GM19193 (cell line): ENCODE results near the gene PMPCB.

ENCODE experiments used
- POLR2A ChIP-seq: IDR thresholded peaks from 4 replicates; pipeline ENCODE4 v1.6.1; 2011; ENCODE audit not compliant: insufficient read depth, insufficient read length; ENCODE audit errors: extremely low read depth

PMPCB gene

GRCh38 chr7:103296901-103297836 is at the start of gene PMPCB:
TSS of gene PMPCB (plus strand) at chr7:103297435. CDS start at chr7:103297460, 25 bp downstream.
- peak; percentile 85 for TF ChIP-seq POLR2A

GRCh38 chr7:103292122-103292521 is 5.1 kb upstream of the PMPCB start:
- TF ChIP-seq POLR2A = no peak

GRCh38 chr7:103293526-103293925 is 3.7 kb upstream of the PMPCB start:
- no peak for TF ChIP-seq POLR2A

- TF ChIP-seq POLR2A = no peak
Measured at GRCh38 chr7:103297837-103298179, 573 bp downstream of the PMPCB start.

GRCh38 chr7:103299660-103300059 is 2.4 kb downstream of the PMPCB start:
- TF ChIP-seq POLR2A = no peak

- TF ChIP-seq POLR2A = no peak
Measured at GRCh38 chr7:103301441-103301840, 4.2 kb downstream of the PMPCB start.

- no peak for TF ChIP-seq POLR2A
Measured at GRCh38 chr7:103307503-103308231, 10.4 kb downstream of the PMPCB start.

- no peak for TF ChIP-seq POLR2A
Measured at GRCh38 chr7:103314852-103315251, 17.6 kb downstream of the PMPCB start.

GRCh38 chr7:103316380-103316941 is 19.2 kb downstream of the PMPCB start:
- no peak for TF ChIP-seq POLR2A

- no peak for TF ChIP-seq POLR2A
Measured at GRCh38 chr7:103317009-103317408, 19.8 kb downstream of the PMPCB start.

- TF ChIP-seq POLR2A = no peak
Measured at GRCh38 chr7:103325744-103326143, 28.5 kb downstream of the PMPCB start.

- TF ChIP-seq POLR2A = no peak
Measured at GRCh38 chr7:103336761-103337160, 39.5 kb downstream of the PMPCB start.

GRCh38 chr7:103338864-103339263 is 41.6 kb downstream of the PMPCB start:
- no peak for TF ChIP-seq POLR2A

GRCh38 chr7:103341466-103341865 is 44.2 kb downstream of the PMPCB start:
- TF ChIP-seq POLR2A = no peak

GRCh38 chr7:103343332-103343731 is 46.1 kb downstream of the PMPCB start:
- TF ChIP-seq POLR2A = no peak
